HG03060 (cell line): ENCODE measurements around the gene ZNF550.
A peak's percentile ranks its signal among the peaks of the same experiment; 100 is the strongest.
"Not testable (repeated sequence)": the region's sequence is repeated elsewhere in the genome, so short reads cannot be mapped to it uniquely, and the experiment has no call there.

Source experiments
- ATAC-seq: cut with Tn5 transposase; IDR thresholded peaks from one replicate; pipeline ENCODE4 v1.9.1; 2021; ENCODE audit warnings: low read depth, moderate number of reproducible peaks; ENCODE audit not compliant: unreplicated experiment

ZNF550 gene

DNA sequence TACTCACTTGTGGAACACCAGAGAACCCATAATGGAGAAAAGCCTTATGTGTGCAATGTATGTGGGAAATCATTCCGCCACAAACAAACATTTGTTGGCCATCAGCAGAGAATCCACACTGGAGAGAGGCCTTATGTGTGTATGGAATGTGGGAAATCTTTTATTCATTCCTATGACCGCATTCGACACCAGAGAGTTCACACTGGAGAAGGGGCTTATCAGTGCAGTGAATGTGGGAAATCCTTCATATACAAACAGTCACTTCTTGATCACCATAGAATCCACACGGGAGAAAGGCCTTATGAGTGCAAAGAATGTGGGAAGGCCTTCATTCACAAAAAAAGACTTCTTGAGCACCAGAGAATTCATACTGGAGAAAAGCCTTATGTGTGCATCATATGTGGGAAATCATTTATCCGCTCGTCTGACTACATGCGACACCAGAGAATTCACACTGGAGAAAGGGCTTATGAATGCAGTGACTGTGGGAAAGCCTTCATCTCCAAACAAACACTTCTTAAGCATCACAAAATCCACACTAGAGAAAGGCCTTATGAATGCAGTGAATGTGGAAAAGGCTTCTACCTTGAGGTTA lies 21.6 kb downstream of the ZNF550 start:
- ATAC-seq = no peak

GRCh38 chr19:57527136-57527881 lies 32.4 kb downstream of the ZNF550 start, which contains the start of gene ZNF549:
TSS of gene ZNF549 (plus strand) at chr19:57527356. CDS start at chr19:57527574, 218 bp downstream.
- ATAC-seq = peak; percentile 65

DNA sequence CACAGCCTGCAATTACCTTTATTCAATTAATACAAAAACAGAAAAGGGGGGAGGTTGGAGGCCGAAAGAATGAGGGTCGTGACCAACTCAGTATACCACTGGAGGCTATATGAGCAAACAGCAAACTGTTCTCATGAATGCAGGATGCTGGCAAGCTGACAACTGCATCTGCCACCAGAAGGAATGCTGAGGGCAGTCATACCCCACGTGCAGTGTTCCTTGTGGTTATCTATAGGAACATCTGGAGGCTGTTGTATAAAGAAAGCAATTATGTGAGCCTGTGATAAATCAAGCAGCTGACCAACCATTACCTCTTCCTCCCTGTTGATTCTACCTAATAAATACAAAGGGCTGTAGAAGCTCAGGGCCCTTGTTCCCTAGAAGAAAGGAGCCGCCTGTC lies 41.6 kb downstream of the ZNF550 start:
- ATAC-seq = not testable (repeated sequence)

GRCh38 chr19:57515255-57515654 lies 44.4 kb downstream of the ZNF550 start:
- no peak for ATAC-seq

DNA sequence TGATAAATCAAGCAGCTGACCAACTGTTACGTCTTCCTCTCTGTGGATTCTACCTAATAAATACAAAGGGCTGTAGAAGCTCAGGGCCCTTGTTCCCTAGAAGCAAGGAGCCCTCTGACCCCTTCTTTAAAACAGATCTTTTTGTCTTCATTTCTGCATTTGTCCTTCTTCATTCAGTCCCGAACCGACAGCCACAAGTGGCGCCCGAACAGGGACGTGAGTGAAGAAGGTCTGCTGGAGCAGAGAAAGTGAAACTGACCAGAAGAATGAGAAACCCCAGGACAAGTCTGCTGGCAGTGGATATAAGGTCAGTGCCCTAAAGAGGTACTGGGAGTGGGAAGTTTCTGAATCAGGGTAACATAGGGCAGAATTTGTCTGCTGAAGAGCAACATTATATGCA lies 46.8 kb downstream of the ZNF550 start:
- ATAC-seq = no peak

DNA sequence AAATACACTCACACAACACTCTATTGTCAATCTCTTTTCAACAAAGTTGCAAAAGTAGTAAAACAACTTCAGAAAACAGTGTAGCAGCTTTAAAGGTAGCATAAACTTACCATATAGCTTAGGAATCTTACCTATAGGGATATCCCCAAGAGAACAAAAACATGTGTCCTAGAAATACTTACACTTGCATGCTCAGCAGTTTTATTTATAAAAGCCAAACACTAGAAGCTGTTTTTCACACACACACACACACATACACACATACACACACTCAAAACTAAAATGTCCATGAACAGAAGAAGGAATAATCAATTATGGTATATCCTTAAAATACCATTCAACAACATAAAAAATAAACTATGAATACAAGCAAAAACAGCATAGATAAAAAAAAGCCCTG lies 48.2 kb downstream of the ZNF550 start:
- ATAC-seq = no peak

GRCh38 chr19:57506163-57506562 lies 53.5 kb downstream of the ZNF550 start:
- ATAC-seq = no peak

DNA sequence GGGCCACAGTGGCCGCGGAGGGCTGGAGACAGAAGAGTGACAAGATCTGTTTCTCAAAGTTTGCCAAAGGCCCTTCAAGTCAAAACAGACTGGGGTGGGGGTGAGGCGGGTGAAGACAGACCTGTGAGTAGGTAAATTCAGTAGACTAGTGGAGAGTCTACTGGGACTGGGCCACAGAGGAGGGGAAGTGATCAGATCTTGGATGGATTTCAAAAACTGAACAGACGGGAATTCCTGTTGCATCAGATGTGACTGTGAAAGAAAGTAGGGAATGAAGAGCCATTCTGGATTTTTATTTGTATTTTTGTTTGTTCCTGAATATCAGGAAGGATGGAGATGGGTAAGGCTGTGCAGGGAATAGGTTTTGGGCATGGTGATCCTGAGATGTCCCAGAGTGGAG lies 59.3 kb downstream of the ZNF550 start:
- ATAC-seq = not testable (repeated sequence)

GRCh38 chr19:57499680-57500395 lies 59.8 kb downstream of the ZNF550 start, which contains the start of gene ZNF773:
TSS of gene ZNF773 (plus strand) at chr19:57499938. CDS start at chr19:57500081, 143 bp downstream.
- ATAC-seq = peak; percentile 86

DNA sequence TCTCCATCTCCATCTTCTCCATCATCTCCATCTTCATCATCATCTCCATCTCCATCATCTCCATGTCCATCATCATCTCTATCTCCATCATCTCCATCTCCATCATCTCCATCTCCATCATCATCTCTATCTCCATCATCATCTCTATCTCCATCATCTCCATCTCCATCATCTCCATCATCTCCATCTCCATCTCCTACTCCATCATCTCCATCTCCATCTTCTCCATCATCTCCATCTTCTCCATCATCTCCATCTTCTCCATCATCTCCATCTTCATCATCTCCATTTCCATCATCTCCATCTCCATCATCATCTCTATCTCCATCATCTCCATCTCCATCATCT lies 60.4 kb downstream of the ZNF550 start:
- ATAC-seq = not testable (repeated sequence)

- not testable (repeated sequence) for ATAC-seq
Measured at GRCh38 chr19:57488299-57488644, 71.4 kb downstream of the ZNF550 start.

GRCh38 chr19:57487477-57488298 lies 72.0 kb downstream of the ZNF550 start, which contains the start of gene ZNF419:
TSS of gene ZNF419 (plus strand) at chr19:57487750. CDS start at chr19:57487951, 201 bp downstream.
- ATAC-seq = peak; percentile 59
